Stomach smooth muscle (tissue), 2 donors: ENCODE results near the gene CNST.
"Not testable (repeated sequence)": the region's sequence is repeated elsewhere in the genome, so short reads cannot be mapped to it uniquely, and the experiment has no call there.

Source experiments
- H3K27ac ChIP-seq: one replicate; pipeline ENCODE4 v1.7.0; 2013; ENCODE audit warnings: mild to moderate bottlenecking, low read length, inconsistent platforms
- H3K27me3 ChIP-seq, 2 donors: one replicate each; pipeline ENCODE4 v1.7.0; 2013; ENCODE audit warnings: low read length in 2 of 2; ENCODE audit not compliant: insufficient read depth in 2 of 2, control insufficient read depth in 1 of 2
- H3K36me3 ChIP-seq, 2 donors: one replicate each; pipeline ENCODE4 v1.7.0; 2013; ENCODE audit warnings: low read length in 2 of 2; ENCODE audit not compliant: control insufficient read depth in 2 of 2, insufficient read depth in 2 of 2
- H3K4me1 ChIP-seq: one replicate; pipeline ENCODE4 v1.7.0; 2013; ENCODE audit warnings: low read length; ENCODE audit not compliant: control insufficient read depth, insufficient read depth
- H3K4me3 ChIP-seq, 2 donors: one replicate each; pipeline ENCODE4 v1.7.0; 2013; ENCODE audit warnings: low read length in 2 of 2
- H3K9ac ChIP-seq, 2 donors: one replicate each; pipeline ENCODE4 v1.7.0; 2013; ENCODE audit warnings: low read length in 2 of 2, mild to moderate bottlenecking in 1 of 2
- H3K9me3 ChIP-seq, 2 donors: one replicate each; pipeline ENCODE4 v1.7.0; 2013; ENCODE audit warnings: low read length in 2 of 2; ENCODE audit not compliant: control insufficient read depth in 2 of 2
- donor health status: healthy.
- donor health status: Pancreatic carcinoma.

The CNST gene

GRCh38 chr1:246709835-246710234 lies 143.6 kb downstream of the CNST start:
- peaks cover 0 to 2% of the 10 kb centered on the region in 2 donors for H3K27me3 ChIP-seq
- no peak overlapping the region for H3K9ac ChIP-seq
- no peak overlapping the region for H3K27ac ChIP-seq
- no peak overlapping the region for H3K4me3 ChIP-seq
- no peaks in the 10 kb centered on the region for H3K9me3 ChIP-seq
- H3K36me3 ChIP-seq = no peaks in the 10 kb centered on the region
- no peaks in the 10 kb centered on the region for H3K4me1 ChIP-seq

DNA sequence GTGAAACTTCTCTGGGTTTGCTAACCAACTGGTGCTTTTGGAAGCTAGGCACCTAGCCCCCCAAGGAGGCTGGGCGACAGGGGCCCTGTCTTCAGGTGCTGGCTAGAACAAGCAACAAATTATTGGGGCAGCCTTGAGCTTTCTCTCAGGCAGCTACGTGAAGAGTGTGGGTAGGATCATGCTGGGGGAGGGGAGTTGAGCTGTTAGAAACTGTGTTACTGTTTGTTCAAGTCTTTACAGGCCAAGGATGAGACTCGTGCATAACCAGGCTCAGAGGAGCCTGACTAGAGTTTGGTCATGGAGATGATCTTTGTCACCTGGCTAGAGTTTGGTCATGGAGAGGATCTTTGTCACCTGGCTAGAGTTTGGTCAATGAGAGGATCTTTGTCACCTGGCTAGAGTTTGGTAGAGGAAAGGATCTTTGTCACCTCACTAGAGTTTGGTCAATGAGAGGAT lies 145.3 kb downstream of the CNST start:
- peaks cover 0 to 2% of the 10 kb centered on the region in 2 donors for H3K27me3 ChIP-seq
- no peak overlapping the region for H3K9ac ChIP-seq
- no peaks in the 10 kb centered on the region for H3K9me3 ChIP-seq
- H3K36me3 ChIP-seq = no peaks in the 10 kb centered on the region
- no peaks in the 10 kb centered on the region for H3K4me1 ChIP-seq
- no peak overlapping the region for H3K4me3 ChIP-seq
- H3K27ac ChIP-seq = no peak overlapping the region

GRCh38 chr1:246712428-246712827 lies 146.2 kb downstream of the CNST start:
- H3K27ac ChIP-seq, H3K4me1 ChIP-seq, H3K9me3 ChIP-seq, H3K36me3 ChIP-seq, H3K4me3 ChIP-seq, H3K9ac ChIP-seq, H3K27me3 ChIP-seq: not testable (repeated sequence)
